Peyer's patch (tissue), 4 donors: ENCODE results near the gene NLRC4. TPM values are rescaled to one million over a fixed set of nuclear protein-coding genes. Genes with fewer than 3 reads are reported as not detected.

ENCODE experiments used
- DNase-seq, 3 donors: peaks; one replicate each; pipeline ENCODE4 v3.0.0-alpha.2; 2017 to 2019
- H3K27ac ChIP-seq, 4 donors: fragments of 200-600 bp; sonication (generic); one replicate each; pipeline ENCODE4 v1.5.1; 2016 to 2019
- H3K27me3 ChIP-seq, 2 donors: fragments of 200-600 bp; sonication (generic); one replicate each; pipeline ENCODE4 v1.5.1; 2019
- H3K36me3 ChIP-seq, 3 donors: fragments of 200-600 bp; sonication (generic); one replicate each; pipeline ENCODE4 v1.5.1; 2016 to 2019
- H3K4me1 ChIP-seq, 4 donors: fragments of 200-600 bp; sonication (generic); one replicate each; pipeline ENCODE4 v1.5.1; 2016 to 2019
- H3K4me3 ChIP-seq, 4 donors: fragments of 200-600 bp; sonication (generic); 1 replicate in 3 of 4; 2 replicates in 1 of 4; pipeline ENCODE4 v1.5.1; 2016 to 2019; ENCODE audit warnings: mild to moderate bottlenecking in 1 of 4
- H3K9me3 ChIP-seq, 4 donors: fragments of 200-600 bp; sonication (generic); one replicate each; pipeline ENCODE4 v1.5.1; 2016 to 2019; ENCODE audit warnings: mild to moderate bottlenecking in 1 of 4
- POLR2A ChIP-seq, 2 donors: fragments of 450-650 bp; IDR thresholded peaks; one replicate each; pipeline ENCODE4 v1.5.1; 2017; ENCODE audit warnings: antibody characterized with exemption in 2 of 2, mild to moderate bottlenecking in 2 of 2, moderate library complexity in 2 of 2
- total RNA-seq, 4 donors: library from RNA; depleted of rRNA; stranded (reverse); fragments of >200 nt; gene quantifications; one replicate each; pipeline ENCODE4 v1.1.0, GENCODE V29; 2016
- TF ChIP-seq, protein P1 (sequence below), 6 experiments: fragments of 450-650 bp in 4 of 6; fragments of 200-600 bp in 2 of 6; sonication (generic) in 1 of 6; IDR thresholded peaks; one replicate each; pipeline ENCODE4 v1.5.1; 2017 to 2019; ENCODE audit warnings: antibody characterized with exemption in 6 of 6, mild to moderate bottlenecking in 3 of 6, moderate library complexity in 1 of 6

Gene NLRC4
- total RNA-seq, 4 donors from 2014 or later = 0.27 to 6.6 (median 0.35) TPM; not detected in 1

DNA sequence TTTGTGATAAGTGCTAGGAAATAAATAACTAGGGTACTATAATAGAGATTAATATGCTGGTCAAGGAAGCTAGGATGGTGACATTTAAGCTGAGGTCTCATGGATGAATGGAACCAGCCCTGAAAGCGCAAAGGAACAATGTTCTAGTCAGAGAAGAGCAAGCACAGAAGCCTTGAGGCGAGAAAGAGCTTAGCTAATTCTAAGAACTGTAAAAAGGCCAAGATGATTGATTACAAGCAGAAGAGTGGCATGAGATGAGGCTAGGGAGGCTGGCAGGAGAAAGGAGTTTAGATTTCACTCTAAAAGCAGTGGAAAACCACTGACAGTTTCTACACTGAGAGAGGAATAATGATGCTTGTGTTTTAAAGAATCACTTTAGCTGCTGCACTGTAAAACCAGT lies 9.6 kb upstream of the NLRC4 start:
- Histone ChIP-seq H3K27ac (no peak overlapping the region), H3K4me1 (peaks cover 0 to 11% (median 3%) of the 10 kb centered on the region in 4 donors), H3K27me3 (no peaks in the 10 kb centered on the region), H3K4me3 (no peak overlapping the region), H3K36me3 (no peaks in the 10 kb centered on the region), H3K9me3 (no peaks in the 10 kb centered on the region)
- TF ChIP-seq, protein P1, sequence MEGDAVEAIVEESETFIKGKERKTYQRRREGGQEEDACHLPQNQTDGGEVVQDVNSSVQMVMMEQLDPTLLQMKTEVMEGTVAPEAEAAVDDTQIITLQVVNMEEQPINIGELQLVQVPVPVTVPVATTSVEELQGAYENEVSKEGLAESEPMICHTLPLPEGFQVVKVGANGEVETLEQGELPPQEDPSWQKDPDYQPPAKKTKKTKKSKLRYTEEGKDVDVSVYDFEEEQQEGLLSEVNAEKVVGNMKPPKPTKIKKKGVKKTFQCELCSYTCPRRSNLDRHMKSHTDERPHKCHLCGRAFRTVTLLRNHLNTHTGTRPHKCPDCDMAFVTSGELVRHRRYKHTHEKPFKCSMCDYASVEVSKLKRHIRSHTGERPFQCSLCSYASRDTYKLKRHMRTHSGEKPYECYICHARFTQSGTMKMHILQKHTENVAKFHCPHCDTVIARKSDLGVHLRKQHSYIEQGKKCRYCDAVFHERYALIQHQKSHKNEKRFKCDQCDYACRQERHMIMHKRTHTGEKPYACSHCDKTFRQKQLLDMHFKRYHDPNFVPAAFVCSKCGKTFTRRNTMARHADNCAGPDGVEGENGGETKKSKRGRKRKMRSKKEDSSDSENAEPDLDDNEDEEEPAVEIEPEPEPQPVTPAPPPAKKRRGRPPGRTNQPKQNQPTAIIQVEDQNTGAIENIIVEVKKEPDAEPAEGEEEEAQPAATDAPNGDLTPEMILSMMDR (IDR thresholded peaks at IDR 0.05) = no peak
- no peak for TF ChIP-seq POLR2A (IDR thresholded peaks at IDR 0.05)
- DNase-seq = no peak

GRCh38 chr2:32272279-32272678 lies 7.6 kb upstream of the NLRC4 start:
- no peak for TF ChIP-seq POLR2A (IDR thresholded peaks at IDR 0.05)
- TF ChIP-seq, protein P1 (IDR thresholded peaks at IDR 0.05) = no peak
- no peak for DNase-seq

GRCh38 chr2:32271063-32271462 lies 6.4 kb upstream of the NLRC4 start:
- TF ChIP-seq, protein P1 (IDR thresholded peaks at IDR 0.05) = no peak
- TF ChIP-seq POLR2A (IDR thresholded peaks at IDR 0.05) = no peak
- no peak overlapping the region for H3K4me3 ChIP-seq
- no peaks in the 10 kb centered on the region for H3K9me3 ChIP-seq
- no peaks in the 10 kb centered on the region for H3K36me3 ChIP-seq
- DNase-seq = no peak
- H3K27me3 ChIP-seq = no peaks in the 10 kb centered on the region
- no peaks in the 10 kb centered on the region for H3K4me1 ChIP-seq
- H3K27ac ChIP-seq = no peak overlapping the region

More at GRCh38 chr2:32272279-32272678, 7.6 kb upstream of the NLRC4 start:
- H3K4me3 ChIP-seq = no peak overlapping the region
- no peaks in the 10 kb centered on the region for H3K36me3 ChIP-seq
- no peaks in the 10 kb centered on the region for H3K27me3 ChIP-seq
- H3K9me3 ChIP-seq = no peaks in the 10 kb centered on the region
- H3K4me1 ChIP-seq = peaks cover 0 to 4% (median 0%) of the 10 kb centered on the region in 4 donors
- H3K27ac ChIP-seq = no peak overlapping the region

- DNase-seq = no peak
- Histone ChIP-seq H3K9me3 (no peaks in the 10 kb centered on the region), H3K27ac (no peak overlapping the region), H3K4me3 (no peak overlapping the region), H3K36me3 (no peaks in the 10 kb centered on the region), H3K4me1 (no peaks in the 10 kb centered on the region), H3K27me3 (no peaks in the 10 kb centered on the region)
- TF ChIP-seq, protein P1 (IDR thresholded peaks at IDR 0.05) = no peak
Measured at GRCh38 chr2:32262105-32262504, 2.6 kb downstream of the NLRC4 start.

GRCh38 chr2:32260376-32260775 lies 4.3 kb downstream of the NLRC4 start:
- no peak for DNase-seq
- no peaks in the 10 kb centered on the region for H3K36me3 ChIP-seq
- H3K4me3 ChIP-seq = no peak overlapping the region
- no peak overlapping the region for H3K27ac ChIP-seq
- TF ChIP-seq, protein P1 (IDR thresholded peaks at IDR 0.05) = no peak
- no peak for TF ChIP-seq POLR2A (IDR thresholded peaks at IDR 0.05)
- no peaks in the 10 kb centered on the region for H3K4me1 ChIP-seq
- H3K27me3 ChIP-seq = no peaks in the 10 kb centered on the region
- H3K9me3 ChIP-seq = no peaks in the 10 kb centered on the region

DNA sequence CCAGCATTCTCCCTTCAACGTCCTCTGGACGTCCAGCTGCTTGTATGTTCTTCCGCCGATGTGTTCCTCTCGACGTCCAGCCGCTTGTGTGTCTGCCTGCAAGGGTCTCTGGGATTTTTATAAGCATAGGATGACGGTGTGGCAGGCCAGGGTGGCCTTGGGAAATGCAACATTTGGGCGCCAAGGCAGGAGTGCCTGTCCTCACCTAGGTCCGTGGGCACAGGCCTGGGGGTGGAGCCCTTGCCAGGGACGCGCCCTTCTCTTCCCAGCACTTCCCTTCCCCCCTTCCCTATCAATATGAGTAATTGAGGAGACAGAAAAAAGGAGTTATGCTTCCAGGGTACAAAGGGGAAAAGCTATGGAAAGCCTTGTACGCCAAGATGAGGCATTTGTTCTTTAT lies 6.4 kb downstream of the NLRC4 start:
- no peaks in the 10 kb centered on the region for H3K36me3 ChIP-seq
- H3K9me3 ChIP-seq = no peaks in the 10 kb centered on the region
- TF ChIP-seq, protein P1 (IDR thresholded peaks at IDR 0.05) = no peak
- no peak for TF ChIP-seq POLR2A (IDR thresholded peaks at IDR 0.05)
- no peak overlapping the region for H3K27ac ChIP-seq
- H3K27me3 ChIP-seq = no peaks in the 10 kb centered on the region
- no peak overlapping the region for H3K4me3 ChIP-seq
- no peak for DNase-seq
- H3K4me1 ChIP-seq = no peaks in the 10 kb centered on the region
